PFSK-1 (cell line): ENCODE results near the gene TBXAS1.

Source experiments
- FOXP2 ChIP-seq: optimal IDR thresholded peaks from 2 replicates; pipeline ENCODE3; 2011; ENCODE audit warnings: borderline replicate concordance, control low read depth, inconsistent platforms; ENCODE audit not compliant: insufficient read depth; ENCODE audit errors: extremely low read length, extremely low read depth
- POLR2AphosphoS5 ChIP-seq: IDR thresholded peaks from 2 replicates; pipeline ENCODE4 v1.6.1; 2012; ENCODE audit warnings: low read depth, mild to moderate bottlenecking, control low read depth, low read length, moderate library complexity
- REST ChIP-seq, 2 experiments: IDR thresholded peaks; 2 replicates each; pipeline versions ENCODE4 v1.6.1 to v1.8.0; 2011 to 2012; ENCODE audit warnings: low read depth in 2 of 2, low read length in 2 of 2, control low read depth in 1 of 2, inconsistent platforms in 1 of 2, mild to moderate bottlenecking in 1 of 2, moderate library complexity in 1 of 2; ENCODE audit not compliant: insufficient read depth in 1 of 2
- SIN3A ChIP-seq: IDR thresholded peaks from 2 replicates; pipeline ENCODE4 v1.6.1; 2012; ENCODE audit warnings: mild to moderate bottlenecking, low read length, moderate library complexity, borderline replicate concordance; ENCODE audit not compliant: insufficient read depth
- TAF1 ChIP-seq: IDR thresholded peaks from 2 replicates; pipeline ENCODE4 v1.6.1; 2012; ENCODE audit warnings: low read length, control low read depth, borderline replicate concordance; ENCODE audit not compliant: insufficient read depth

The TBXAS1 gene

DNA sequence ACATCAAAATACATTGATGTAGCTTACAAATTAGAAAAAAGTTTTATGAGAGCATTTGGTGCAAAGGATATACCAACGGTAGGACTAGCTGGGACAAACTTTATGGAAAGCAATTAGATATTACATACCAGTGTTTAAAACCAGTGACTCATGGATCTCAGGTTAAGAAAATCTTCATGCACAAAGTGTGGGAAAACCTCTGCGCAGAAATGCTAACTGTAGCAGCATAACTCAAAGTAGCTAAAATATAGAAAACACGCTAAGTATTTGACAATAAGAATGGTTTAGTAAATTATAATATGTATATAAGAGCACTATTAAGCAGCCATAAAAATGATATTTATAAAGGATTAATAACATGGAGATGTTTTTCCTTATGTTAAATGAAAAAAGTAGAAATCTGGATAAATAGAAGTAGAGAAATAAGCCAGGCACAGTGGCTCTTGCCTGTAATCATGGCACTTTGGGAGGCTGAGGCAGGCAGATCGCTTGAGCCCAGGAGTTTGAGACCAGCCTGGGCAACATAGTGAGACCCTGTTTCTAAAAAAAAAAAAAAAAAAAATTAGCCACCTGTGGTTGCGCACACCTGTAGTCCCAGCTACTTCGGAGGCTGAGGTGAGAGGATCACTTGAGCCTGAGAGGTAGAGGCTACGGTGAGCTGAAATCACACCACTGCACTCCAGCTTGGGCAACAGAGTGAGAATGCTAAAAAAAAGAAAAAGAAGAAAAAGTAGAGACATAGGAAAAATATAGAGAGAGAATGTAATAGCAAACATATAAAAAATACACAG lies 37.2 kb downstream of the TBXAS1 start:
- TF ChIP-seq REST (IDR thresholded peaks at IDR 0.05; ENCODE audit: insufficient read depth in 1 of 2, low read depth in 2 of 2, low read length in 2 of 2) (no peak), SIN3A (no peak), POLR2AphosphoS5 (no peak), FOXP2 (no peak), TAF1 (no peak)

- no peak for TF ChIP-seq REST (IDR thresholded peaks at IDR 0.05; ENCODE audit: insufficient read depth in 1 of 2, low read depth in 2 of 2, low read length in 2 of 2)
- TF ChIP-seq TAF1 = no peak
- TF ChIP-seq SIN3A = no peak
- no peak for TF ChIP-seq FOXP2
- TF ChIP-seq POLR2AphosphoS5 = no peak
Observed at GRCh38 chr7:139867847-139868246, 38.8 kb downstream of the TBXAS1 start.

- TF ChIP-seq TAF1 (no peak), FOXP2 (no peak), POLR2AphosphoS5 (no peak), REST (IDR thresholded peaks at IDR 0.05; ENCODE audit: insufficient read depth in 1 of 2, low read depth in 2 of 2, low read length in 2 of 2) (no peak), SIN3A (no peak)
Observed at GRCh38 chr7:139869886-139870285, 40.8 kb downstream of the TBXAS1 start.

GRCh38 chr7:139870380-139870779 lies 41.3 kb downstream of the TBXAS1 start:
- TF ChIP-seq POLR2AphosphoS5 (no peak), TAF1 (no peak), FOXP2 (no peak), SIN3A (no peak)

DNA sequence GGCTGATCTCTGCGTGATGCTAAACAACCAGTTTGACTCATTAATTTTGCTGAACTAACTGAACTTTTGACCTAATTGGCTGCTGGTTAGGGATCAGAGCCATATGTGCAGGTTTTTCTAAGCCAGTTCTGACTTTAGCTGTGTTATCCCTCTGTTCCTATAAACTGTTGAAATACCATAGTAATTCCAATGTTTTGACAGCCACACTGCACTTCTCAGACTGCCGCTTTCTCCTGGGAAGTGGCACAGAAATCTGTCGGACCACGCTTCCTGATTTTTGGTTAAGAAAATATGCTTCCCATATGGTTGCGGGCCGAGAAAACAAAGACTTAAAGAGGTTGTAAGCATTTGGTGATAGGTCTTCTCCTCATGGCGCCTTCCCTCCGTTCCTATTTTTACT lies 42.3 kb downstream of the TBXAS1 start:
- TF ChIP-seq REST (IDR thresholded peaks at IDR 0.05; ENCODE audit: insufficient read depth in 1 of 2, low read depth in 2 of 2, low read length in 2 of 2) = no peak
- no peak for TF ChIP-seq SIN3A
- TF ChIP-seq FOXP2 = no peak
- no peak for TF ChIP-seq POLR2AphosphoS5
- no peak for TF ChIP-seq TAF1
